KMS-11 (cell line): ENCODE measurements around the gene LNPEP.

Experiments used
- H2AFZ ChIP-seq: fragments of 200-600 bp; sonication (generic); 2 replicates; pipeline ENCODE4 v1.6.1; 2016; ENCODE audit warnings: antibody characterized with exemption, mixed run types, low read depth
- H3K27ac ChIP-seq: fragments of 200-600 bp; sonication (generic); 2 replicates; pipeline ENCODE4 v1.6.1; 2016; ENCODE audit warnings: mild to moderate bottlenecking, mixed run types
- H3K27me3 ChIP-seq: fragments of 200-600 bp; sonication (generic); 2 replicates; pipeline ENCODE4 v1.6.1; 2017; ENCODE audit warnings: mild to moderate bottlenecking, low read depth, mixed run types, moderate library complexity; ENCODE audit not compliant: insufficient read depth
- H3K36me3 ChIP-seq: fragments of 200-600 bp; sonication (generic); 2 replicates; pipeline ENCODE4 v1.6.1; 2017; ENCODE audit warnings: mild to moderate bottlenecking, mixed run types; ENCODE audit not compliant: insufficient read depth
- H3K4me1 ChIP-seq: fragments of 200-600 bp; sonication (generic); 2 replicates; pipeline ENCODE4 v1.6.1; 2016; ENCODE audit warnings: mild to moderate bottlenecking, low read depth, mixed run types; ENCODE audit not compliant: poor library complexity, severe bottlenecking
- H3K4me2 ChIP-seq: fragments of 200-600 bp; sonication (generic); 2 replicates; pipeline ENCODE4 v1.7.0; 2016; ENCODE audit warnings: mild to moderate bottlenecking, mixed run types
- H3K4me3 ChIP-seq: fragments of 200-600 bp; sonication (generic); IDR thresholded peaks from 2 replicates; pipeline ENCODE4 v1.6.1; 2017; ENCODE audit warnings: low read depth, low read length, mixed read lengths; ENCODE audit not compliant: insufficient read depth
- H3K79me2 ChIP-seq: fragments of 200-600 bp; sonication (generic); 2 replicates; pipeline ENCODE4 v1.6.1; 2016; ENCODE audit warnings: low read depth, mixed run types; ENCODE audit not compliant: insufficient read depth
- H3K9ac ChIP-seq: fragments of 200-600 bp; sonication (generic); 2 replicates; pipeline ENCODE4 v1.6.1; 2016; ENCODE audit warnings: mild to moderate bottlenecking, mixed run types
- H4K20me1 ChIP-seq: fragments of 200-600 bp; sonication (generic); 2 replicates; pipeline ENCODE4 v1.6.1; 2016; ENCODE audit warnings: mild to moderate bottlenecking, mixed run types; ENCODE audit not compliant: insufficient read depth
- CTCF ChIP-seq: fragments of 200-600 bp; sonication (generic); conservative IDR thresholded peaks from 2 replicates; pipeline ENCODE4 v1.6.1; 2017; ENCODE audit warnings: low read depth, mild to moderate bottlenecking, antibody characterized with exemption, low read length, moderate library complexity, mixed read lengths

Gene LNPEP

GRCh38 chr5:96932026-96932425, 3.9 kb upstream of the LNPEP start:
- no peak for TF ChIP-seq CTCF
- H3K27ac ChIP-seq = no peak overlapping the region
- peak overlapping the region; percentile 84 for H3K4me2 ChIP-seq
- H4K20me1 ChIP-seq = no peaks in the 10 kb centered on the region
- no peak overlapping the region for H3K4me3 ChIP-seq
- H3K9ac ChIP-seq = no peak overlapping the region
- peaks cover 4% of the 10 kb centered on the region; the same call in 1 of the 2 replicates for H3K79me2 ChIP-seq
- no peak overlapping the region for H2AFZ ChIP-seq
- H3K4me1 ChIP-seq = peaks cover 40% of the 10 kb centered on the region
- H3K27me3 ChIP-seq = no peaks in the 10 kb centered on the region
- H3K36me3 ChIP-seq = no peaks in the 10 kb centered on the region

- Histone ChIP-seq H3K79me2 (peaks cover 25% of the 10 kb centered on the region), H3K4me1 (peaks cover 58% of the 10 kb centered on the region), H3K27me3 (no peaks in the 10 kb centered on the region), H3K36me3 (no peaks in the 10 kb centered on the region), H3K9ac (peak overlapping the region; percentile 88), H3K4me2 (peak overlapping the region; percentile 84), H2AFZ (peak overlapping the region; percentile 78), H4K20me1 (no peaks in the 10 kb centered on the region), H3K27ac (peak overlapping the region; percentile 86), H3K4me3 (peak overlapping the region; percentile 14)
- TF ChIP-seq CTCF = no peak
Observed at GRCh38 chr5:96933764-96934707, 1.8 kb upstream of the LNPEP start.

- peak overlapping the region; percentile 14 for H3K4me3 ChIP-seq
- peak overlapping the region; percentile 88 for H3K9ac ChIP-seq
- H2AFZ ChIP-seq = peak overlapping the region; percentile 95
- TF ChIP-seq CTCF = no peak
- H3K4me2 ChIP-seq = peak overlapping the region; percentile 84
- H3K79me2 ChIP-seq = peaks cover 34% of the 10 kb centered on the region
- no peaks in the 10 kb centered on the region for H3K36me3 ChIP-seq
- H3K27me3 ChIP-seq = no peaks in the 10 kb centered on the region
- H3K27ac ChIP-seq = peak overlapping the region; percentile 86
- peaks cover 59% of the 10 kb centered on the region for H3K4me1 ChIP-seq
- no peaks in the 10 kb centered on the region for H4K20me1 ChIP-seq
Observed at GRCh38 chr5:96934708-96935558, 947 bp upstream of the LNPEP start.

- TF ChIP-seq CTCF = no peak
- Histone ChIP-seq H2AFZ (peak overlapping the region; percentile 95; the same call in 1 of the 2 replicates), H3K27ac (peak overlapping the region; percentile 86), H3K4me3 (no peak overlapping the region), H3K79me2 (peaks cover 49% of the 10 kb centered on the region), H3K36me3 (no peaks in the 10 kb centered on the region), H3K4me1 (peaks cover 47% of the 10 kb centered on the region), H3K4me2 (peak overlapping the region; percentile 79), H3K9ac (peak overlapping the region; percentile 88; the same call in 1 of the 2 replicates), H3K27me3 (no peaks in the 10 kb centered on the region), H4K20me1 (no peaks in the 10 kb centered on the region)
Observed at GRCh38 chr5:96936431-96937320, 796 bp downstream of the LNPEP start.
